GM23248 (cell line): ENCODE measurements around the gene WTAP.

Source experiments
- EZH2 ChIP-seq: fragments of 200-600 bp; sonication (generic); IDR thresholded peaks from 2 replicates; pipeline ENCODE4 v1.6.1; 2018; ENCODE audit warnings: antibody characterized with exemption, mild to moderate bottlenecking; ENCODE audit not compliant: insufficient read depth, poor library complexity, severe bottlenecking
- EZH2phosphoT487 ChIP-seq: fragments of 200-600 bp; sonication (generic); IDR thresholded peaks from 2 replicates; pipeline ENCODE4 v1.6.1; 2018; ENCODE audit warnings: antibody characterized with exemption, moderate library complexity, mild to moderate bottlenecking, low read depth; ENCODE audit not compliant: insufficient read depth

GRCh38 chr6:159677506-159678165, 49.7 kb upstream of the WTAP start:
- no peak for TF ChIP-seq EZH2phosphoT487
- TF ChIP-seq EZH2, result no peak
